A673 (cell line): ENCODE measurements around the gene EXOC8.

Experiments
- EZH2 ChIP-seq: fragments of 200-600 bp; sonication (generic); IDR thresholded peaks from 2 replicates; pipeline ENCODE4 v1.6.1; 2017; ENCODE audit warnings: borderline replicate concordance, low read depth, mild to moderate bottlenecking, mixed read lengths, antibody characterized with exemption, low read length; ENCODE audit not compliant: poor library complexity, severe bottlenecking
- TF ChIP-seq, protein P1 (sequence below): fragments of 300-800, 200-600 bp; sonication (generic); conservative IDR thresholded peaks from 2 replicates; pipeline ENCODE4 v1.5.1; 2017; ENCODE audit warnings: low read depth, mild to moderate bottlenecking, antibody characterized with exemption, low read length, moderate library complexity, mixed read lengths

DNA sequence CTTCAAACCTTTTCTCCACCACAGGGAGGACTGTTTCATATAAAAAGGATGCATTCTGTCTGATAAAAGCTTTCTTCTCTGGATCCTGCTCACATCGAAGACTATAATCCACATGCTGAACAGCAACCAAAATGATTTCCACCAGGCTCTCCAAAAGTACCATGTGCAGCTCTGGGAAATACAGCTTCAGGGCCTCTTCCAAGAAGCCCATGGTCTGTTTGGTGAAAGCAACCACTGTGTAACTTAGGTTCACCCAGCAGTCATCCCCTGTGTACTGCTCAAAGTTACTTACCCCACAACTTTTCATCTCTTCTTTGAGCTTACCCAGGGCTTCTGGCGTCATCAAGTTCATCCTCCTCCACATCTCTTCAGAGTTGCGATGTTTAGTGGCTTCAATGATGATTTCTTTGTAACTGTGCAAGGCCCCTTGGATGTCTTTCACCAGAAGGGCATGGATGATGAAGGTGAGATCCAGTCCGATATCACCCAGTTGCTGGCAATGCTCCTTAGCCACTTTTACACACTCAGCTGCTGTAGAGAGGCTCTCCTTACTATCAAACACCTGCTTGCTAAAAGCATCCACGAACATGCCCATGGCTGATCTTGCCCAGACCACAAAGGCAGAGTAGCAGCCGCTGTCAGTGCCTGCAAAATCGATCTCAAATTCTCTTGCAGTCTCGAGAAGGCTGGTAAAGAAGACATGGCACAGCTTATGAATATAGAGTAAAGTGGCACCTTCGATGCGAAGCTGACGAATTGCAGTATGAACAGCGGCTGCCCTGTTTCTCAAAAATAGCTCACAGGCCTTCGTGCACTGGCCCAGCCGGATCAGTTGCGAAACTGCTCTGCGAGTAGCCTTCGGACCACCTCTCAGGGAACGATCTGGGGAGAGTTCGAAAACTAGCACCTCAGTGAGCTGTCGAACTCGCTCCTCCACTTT is 1.7 kb downstream of the EXOC8 start:
- TF ChIP-seq, protein P1, sequence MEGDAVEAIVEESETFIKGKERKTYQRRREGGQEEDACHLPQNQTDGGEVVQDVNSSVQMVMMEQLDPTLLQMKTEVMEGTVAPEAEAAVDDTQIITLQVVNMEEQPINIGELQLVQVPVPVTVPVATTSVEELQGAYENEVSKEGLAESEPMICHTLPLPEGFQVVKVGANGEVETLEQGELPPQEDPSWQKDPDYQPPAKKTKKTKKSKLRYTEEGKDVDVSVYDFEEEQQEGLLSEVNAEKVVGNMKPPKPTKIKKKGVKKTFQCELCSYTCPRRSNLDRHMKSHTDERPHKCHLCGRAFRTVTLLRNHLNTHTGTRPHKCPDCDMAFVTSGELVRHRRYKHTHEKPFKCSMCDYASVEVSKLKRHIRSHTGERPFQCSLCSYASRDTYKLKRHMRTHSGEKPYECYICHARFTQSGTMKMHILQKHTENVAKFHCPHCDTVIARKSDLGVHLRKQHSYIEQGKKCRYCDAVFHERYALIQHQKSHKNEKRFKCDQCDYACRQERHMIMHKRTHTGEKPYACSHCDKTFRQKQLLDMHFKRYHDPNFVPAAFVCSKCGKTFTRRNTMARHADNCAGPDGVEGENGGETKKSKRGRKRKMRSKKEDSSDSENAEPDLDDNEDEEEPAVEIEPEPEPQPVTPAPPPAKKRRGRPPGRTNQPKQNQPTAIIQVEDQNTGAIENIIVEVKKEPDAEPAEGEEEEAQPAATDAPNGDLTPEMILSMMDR: no peak
- no peak for TF ChIP-seq EZH2
